GM21515 (cell line): ENCODE measurements around the gene USP21.

ENCODE experiments used
- ATAC-seq: cut with Tn5 transposase; IDR thresholded peaks from one replicate; pipeline ENCODE4 v1.9.1; 2021; ENCODE audit not compliant: unreplicated experiment

USP21 gene

GRCh38 chr1:161192476-161193465 is 33.5 kb downstream of the USP21 start:
- ATAC-seq = no peak

- ATAC-seq = no peak
Observed at GRCh38 chr1:161193561-161194235, 34.4 kb downstream of the USP21 start.

- peak; percentile 57 for ATAC-seq
Observed at GRCh38 chr1:161195171-161195570, 35.9 kb downstream of the USP21 start.

GRCh38 chr1:161196111-161196510 is 36.8 kb downstream of the USP21 start:
- no peak for ATAC-seq

GRCh38 chr1:161196521-161197451 is 37.5 kb downstream of the USP21 start:
- ATAC-seq = no peak

- ATAC-seq = no peak
Observed at GRCh38 chr1:161197560-161198193, 38.4 kb downstream of the USP21 start.

- no peak for ATAC-seq
Observed at GRCh38 chr1:161198194-161198896, 39.0 kb downstream of the USP21 start.

GRCh38 chr1:161198897-161199431 is 39.7 kb downstream of the USP21 start, which contains the start of gene ADAMTS4:
ADAMTS4 (minus strand) TSS chr1:161199054; CDS start chr1:161198627, 427 bp downstream.
- ATAC-seq = no peak

GRCh38 chr1:161199506-161200139 is 40.3 kb downstream of the USP21 start:
- ATAC-seq = no peak

GRCh38 chr1:161200421-161200991 is 41.2 kb downstream of the USP21 start:
- ATAC-seq = no peak

- no peak for ATAC-seq
Observed at GRCh38 chr1:161200992-161201835, 41.9 kb downstream of the USP21 start.

- ATAC-seq = peak; percentile 95
Observed at GRCh38 chr1:161201836-161202712, 42.8 kb downstream of the USP21 start, which contains the start of gene NDUFS2. NDUFS2 (plus strand) TSS chr1:161202367; CDS start chr1:161202386, 19 bp downstream.

- ATAC-seq = no peak
Observed at GRCh38 chr1:161206411-161207140, 47.3 kb downstream of the USP21 start.

- ATAC-seq = no peak
Observed at GRCh38 chr1:161207173-161207572, 47.9 kb downstream of the USP21 start.

- ATAC-seq = no peak
Observed at GRCh38 chr1:161209790-161210409, 50.6 kb downstream of the USP21 start.

GRCh38 chr1:161214369-161214768 is 55.1 kb downstream of the USP21 start:
- no peak for ATAC-seq
